Activated gamma-delta T cell (primary cell): Measurements from ENCODE around the gene TIGD1.
A peak's percentile ranks its signal among the peaks of the same experiment; 100 is the strongest.

Source experiments
- DNase-seq: peaks from one replicate; lab custom pipeline; 2025; lab: John Stamatoyannopoulos, UW
- total RNA-seq, 2 donors: gene quantifications; one replicate each; lab custom pipeline; 2026; lab: John Stamatoyannopoulos, UW

TIGD1 gene
- total RNA-seq = 33.4 to 34.8 reads per million in 2 donors

DNA sequence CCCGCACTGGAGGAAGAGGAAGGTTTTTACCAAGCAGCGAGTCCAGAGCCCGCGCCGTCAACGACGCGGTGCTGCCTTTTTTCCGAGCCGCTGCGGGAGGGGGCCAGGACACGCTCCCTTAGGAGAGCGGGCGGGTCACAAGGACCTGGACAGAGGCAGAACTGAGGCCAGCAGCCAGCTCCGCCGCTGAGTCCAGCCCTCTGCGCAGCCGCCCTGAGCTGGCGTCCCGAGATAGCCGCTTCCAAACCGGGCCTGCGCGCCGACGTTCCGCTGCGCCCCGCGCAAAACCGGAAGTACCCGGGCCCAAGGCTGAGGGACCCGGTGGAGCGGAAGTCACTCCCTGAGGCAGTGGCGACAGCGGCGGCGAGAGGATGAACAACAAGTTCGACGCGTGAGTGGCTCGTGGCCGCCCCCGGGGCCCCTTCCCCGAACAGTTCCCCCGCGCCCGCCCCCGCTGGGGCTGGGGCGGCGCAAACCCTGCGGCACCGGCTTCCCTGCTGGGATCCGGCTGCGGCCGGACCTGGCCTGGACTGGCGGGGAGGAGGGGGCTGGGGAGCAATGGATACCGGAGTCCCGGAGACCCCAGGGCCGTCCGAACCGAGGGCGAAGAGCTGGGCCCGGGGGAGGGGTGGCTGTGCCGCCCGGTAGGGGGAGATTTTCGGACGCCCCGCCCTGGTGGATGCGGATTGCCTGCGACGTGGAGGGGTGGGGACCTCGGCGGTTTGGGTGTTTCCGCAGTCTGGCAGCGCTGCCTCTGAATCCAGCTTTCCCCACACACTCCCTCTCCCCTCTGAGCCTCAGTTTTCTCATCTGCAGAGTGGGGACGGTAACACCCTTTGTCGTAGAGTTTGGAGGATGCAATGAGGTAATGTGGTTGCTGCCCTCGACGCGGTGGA is at the start of gene TIGD1, which contains the start of gene EIF4E2:
TSS of gene TIGD1 (minus strand) at position 204 of the 896 bp plus-strand sequence. CDS start 675 bp downstream, outside the sequence.
TSS of gene EIF4E2 (plus strand) at position 336 of the 896 bp plus-strand sequence. CDS start at position 372, 36 bp downstream.
- peak; percentile 81 for DNase-seq

DNA sequence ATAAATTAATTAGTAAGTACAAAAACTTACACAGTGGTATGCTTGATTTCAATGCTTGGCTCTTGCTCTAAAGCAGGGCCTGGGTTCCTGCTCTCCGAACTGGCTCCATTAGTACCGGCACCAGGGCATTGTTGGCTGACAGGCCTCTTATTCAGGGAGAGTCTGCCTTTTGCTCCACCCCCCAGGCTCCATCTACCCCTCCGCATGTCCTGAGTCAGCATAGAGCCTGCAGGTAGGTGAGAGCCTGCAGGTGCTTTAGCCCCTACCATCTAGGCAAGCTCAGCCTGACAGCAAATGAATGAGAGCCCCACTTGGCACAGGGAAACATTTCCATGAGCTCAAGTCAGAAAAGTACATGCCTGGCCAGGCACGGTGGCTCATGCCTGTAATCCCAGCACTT is 47.9 kb upstream of the TIGD1 start:
- no peak for DNase-seq

DNA sequence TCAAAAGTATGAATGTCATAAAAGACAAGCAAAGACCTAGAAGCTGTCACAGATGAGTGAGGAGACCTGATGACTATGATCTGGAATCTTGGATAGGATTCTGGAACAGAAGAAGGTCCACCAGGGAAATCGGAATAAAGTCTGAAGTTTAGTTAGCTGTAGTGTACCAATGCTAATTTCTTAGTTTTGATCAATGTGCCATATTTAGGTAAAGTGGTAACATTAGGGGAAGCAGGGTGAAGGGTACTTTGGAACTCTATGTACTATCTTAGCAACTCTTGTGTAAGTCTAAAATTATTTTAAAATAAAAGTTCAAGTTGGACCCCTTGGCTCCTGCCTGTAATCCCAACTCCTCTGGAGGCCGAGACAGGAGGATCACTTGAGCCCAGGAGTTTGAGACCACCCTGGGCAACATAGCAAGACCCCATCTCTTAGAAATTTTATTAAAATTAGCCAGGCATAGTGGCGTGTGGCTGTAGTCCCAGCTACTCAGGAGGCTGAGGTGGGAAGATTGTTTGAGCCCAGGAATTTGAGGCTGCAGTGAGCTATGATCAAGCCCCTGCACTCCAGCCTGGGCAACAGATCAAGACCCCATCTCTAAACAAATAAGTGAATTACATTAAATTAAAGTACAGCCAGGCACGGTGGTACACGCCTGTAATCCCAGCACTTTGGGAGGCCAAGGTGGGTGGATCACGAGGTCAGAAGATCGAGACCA is 47.2 kb upstream of the TIGD1 start:
- DNase-seq = no peak

- DNase-seq = no peak
Measured at GRCh38 chr2:232593982-232594381, 43.6 kb upstream of the TIGD1 start.

DNA sequence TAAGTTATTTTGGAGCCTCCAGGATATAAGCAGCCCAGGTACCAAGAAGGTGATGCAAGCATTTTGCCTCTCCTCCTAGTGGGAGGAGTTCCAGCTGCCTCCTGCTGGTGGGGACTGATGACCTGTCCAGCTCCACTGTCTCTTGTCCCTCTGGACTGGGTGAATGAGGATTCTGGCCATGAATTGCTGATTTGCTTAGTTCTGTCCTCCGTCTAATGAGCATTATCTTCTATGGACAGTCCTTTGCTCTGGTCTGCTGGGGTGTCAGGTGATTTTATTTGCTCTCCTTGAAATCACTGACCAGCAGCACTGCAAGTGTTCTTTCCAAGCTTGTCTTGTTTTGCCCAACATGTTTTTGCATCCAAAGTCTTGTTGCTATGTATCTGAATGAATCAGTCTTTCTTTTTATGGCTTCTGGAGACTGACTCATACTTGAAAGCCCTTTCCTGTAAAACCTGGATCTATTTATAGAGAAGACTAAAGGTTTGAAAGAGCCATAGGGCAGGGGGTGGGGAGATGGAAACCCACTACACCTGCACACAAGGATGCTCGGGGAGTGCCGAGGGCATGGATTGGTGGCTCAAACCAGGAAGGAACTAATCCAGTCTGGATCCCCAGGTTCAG is 42.5 kb upstream of the TIGD1 start:
- DNase-seq = no peak

DNA sequence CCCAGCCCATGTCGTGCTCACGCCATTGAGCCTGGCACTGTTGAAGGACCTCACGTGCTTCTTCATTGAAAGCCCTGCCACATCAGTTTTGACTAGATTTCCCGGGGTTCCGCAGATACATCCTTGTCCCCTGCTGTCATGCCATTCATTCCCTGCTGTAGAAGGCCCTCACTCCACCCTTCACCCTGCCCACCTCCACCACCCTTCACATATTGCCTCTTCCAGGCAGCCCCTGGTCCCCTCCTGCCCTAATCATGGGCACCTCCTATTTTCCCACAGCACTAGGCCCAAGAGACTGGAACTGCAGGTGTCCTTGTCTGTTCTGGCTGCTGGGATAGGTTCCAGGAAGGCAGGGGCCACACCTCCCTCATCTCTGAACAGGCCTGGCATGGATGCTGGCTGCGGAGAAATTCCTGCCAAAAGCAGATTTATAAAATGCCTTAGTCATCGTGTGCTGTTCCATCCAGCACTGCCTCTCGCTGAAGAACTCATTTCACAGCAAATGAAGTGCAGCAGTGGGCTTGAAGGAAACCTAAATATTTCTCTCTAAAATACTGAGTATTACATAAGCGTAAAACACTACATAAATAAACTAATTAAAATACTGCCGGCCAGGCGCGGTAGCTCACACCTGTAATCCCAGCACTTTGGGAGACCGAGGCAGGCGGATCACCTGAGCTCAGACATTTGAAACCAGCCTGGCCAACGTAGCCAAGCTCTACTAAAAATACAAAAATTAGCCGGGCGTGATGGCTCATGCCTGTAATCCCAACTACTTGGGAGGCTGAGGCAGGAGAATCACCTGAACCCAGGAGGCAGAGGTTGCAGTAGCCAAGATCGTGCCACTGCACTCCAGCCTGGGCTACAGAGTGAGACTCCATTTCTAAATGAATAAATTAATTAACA is 38.6 kb upstream of the TIGD1 start:
- no peak for DNase-seq

GRCh38 chr2:232588031-232588430 is 37.7 kb upstream of the TIGD1 start:
- DNase-seq = no peak

- DNase-seq = no peak
Measured at GRCh38 chr2:232587512-232587911, 37.2 kb upstream of the TIGD1 start.

DNA sequence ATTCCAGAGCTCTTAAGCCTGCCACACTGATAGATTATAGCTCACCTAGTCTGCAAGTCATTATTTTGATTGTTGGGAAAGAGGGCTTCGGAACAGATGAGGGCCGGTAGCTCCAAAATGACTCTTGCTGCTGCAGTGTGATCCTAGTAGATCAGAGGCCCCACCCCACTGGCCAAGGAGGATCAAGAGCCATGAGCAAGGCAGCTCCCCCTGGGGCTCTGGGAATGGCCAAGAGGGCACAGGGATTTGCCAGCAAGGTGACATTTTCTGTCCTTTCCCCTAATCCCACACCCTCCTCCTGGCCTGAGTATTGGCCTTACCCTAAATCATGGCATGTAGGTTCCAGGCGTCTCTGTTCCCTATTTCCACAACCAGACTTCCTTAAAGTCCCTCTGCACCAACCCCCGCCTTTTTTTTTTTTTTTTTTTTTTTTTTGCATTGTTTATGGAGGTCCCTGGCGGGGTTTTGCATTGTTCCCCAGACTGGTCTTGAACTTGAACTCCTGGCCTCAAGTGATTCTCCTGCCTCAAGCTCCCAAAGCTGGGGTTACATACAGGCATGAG is 36.7 kb upstream of the TIGD1 start:
- DNase-seq = no peak

GRCh38 chr2:232584238-232584637 is 33.9 kb upstream of the TIGD1 start:
- no peak for DNase-seq

DNA sequence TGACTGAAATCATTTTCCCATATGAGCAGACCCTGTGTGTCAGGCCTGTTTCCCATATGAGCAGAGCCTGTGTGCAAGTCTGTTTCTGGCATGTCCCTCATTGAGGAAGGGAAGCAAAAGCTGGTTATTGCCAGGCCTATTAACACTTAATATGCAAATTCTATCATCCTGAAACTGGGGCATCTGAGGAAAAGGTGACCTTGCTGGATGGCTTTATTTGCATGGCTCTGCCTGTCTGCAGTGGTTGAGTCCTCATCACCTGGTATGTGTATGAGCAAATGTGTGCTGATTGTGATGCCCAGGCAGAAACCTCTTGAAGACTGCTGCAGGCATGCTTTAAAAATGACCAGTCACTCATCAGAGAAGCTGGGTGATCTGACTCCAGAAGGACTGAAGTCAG is 31.4 kb upstream of the TIGD1 start:
- DNase-seq = no peak

DNA sequence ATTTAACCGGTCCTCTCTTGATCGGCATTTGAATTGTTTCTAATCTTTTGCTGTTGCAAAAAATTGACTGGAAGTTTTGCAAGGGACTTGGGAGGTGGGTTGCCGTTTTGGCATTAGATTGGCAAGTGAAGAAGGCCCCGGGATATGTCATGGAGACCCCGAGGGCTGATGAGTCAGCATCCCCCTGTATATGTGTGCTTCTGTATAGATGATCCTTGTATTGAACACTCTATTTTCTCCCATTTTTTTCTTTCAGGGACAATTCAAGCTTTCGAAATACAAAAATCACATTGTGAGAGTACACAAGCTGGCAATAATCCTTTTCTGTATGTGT is 30.3 kb upstream of the TIGD1 start:
- DNase-seq = no peak

DNA sequence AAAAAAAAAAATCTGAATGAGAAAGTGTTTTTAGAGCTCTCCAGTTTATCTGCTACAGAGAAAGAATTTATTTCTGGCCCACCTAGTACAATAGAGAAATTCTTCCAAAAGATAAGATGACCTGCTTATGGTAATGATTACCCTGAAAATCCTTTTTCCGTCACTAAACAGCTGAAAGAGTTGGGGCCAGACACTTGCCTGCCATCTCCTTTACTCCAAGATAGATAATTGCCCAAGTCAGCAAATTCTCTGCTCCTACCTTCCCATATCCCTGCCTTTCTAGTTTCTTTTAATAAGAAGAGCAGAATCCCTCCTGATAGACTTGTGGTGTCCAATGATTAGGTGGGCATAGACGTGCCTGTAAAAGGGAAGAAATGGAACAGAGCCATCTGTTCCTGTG is 28.3 kb upstream of the TIGD1 start:
- no peak for DNase-seq

- DNase-seq = no peak
Measured at GRCh38 chr2:232577841-232578240, 27.5 kb upstream of the TIGD1 start.

DNA sequence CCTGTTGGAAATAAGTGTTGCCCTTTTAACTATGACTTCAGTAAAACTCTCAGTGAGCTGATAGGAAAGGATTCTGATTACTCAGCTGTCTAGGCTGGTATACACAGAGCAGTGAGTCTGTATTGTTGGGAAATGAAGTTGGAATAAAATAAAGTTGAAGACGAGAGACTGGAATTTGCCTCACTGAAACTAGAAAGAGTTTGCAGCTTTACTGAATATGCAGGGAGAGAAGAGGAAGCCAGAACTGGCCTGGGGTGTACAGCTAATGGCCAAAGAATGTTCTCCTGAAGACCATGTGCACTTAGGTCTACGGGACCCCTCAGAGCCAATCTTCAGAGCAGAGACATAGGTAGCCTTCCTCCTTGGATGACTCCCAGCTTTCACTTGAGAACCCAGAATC is 26.6 kb upstream of the TIGD1 start:
- no peak for DNase-seq

- no peak for DNase-seq
Measured at GRCh38 chr2:232575404-232575746, 25.0 kb upstream of the TIGD1 start.

- DNase-seq = no peak
Measured at GRCh38 chr2:232574674-232575403, 24.5 kb upstream of the TIGD1 start.

DNA sequence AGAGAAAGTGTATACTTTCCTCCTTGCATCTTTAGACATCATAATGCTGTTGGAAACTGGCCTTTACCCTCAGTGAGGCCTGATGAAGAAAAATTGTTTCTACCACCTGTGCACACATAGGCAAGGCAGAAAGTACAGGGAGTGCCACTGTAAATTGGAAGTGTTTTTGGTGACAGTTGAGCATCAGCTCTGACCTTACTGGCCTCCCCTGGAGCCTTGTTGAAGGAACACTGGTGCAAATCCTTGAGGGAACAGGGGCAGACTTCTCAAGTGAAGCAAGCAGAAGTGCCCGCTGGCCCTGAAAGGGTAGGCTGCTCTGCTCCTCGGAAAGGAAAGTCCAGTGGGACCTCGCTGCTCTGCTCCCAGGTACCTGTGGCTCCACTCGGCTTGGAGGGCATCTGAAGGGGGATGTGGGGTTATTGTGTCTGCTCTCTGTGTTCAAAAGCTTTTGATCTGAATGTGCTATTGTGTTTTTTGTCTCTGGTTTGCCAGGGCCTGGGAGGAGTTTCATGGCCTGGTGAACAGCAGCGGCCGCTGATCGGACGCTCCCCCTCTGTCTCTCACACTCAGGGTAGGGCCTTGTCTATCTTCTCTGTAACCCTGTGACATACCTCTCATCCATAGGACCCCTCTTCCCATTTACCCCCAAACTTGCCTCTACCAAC is 23.5 kb upstream of the TIGD1 start:
- DNase-seq = no peak

GRCh38 chr2:232573042-232573441 is 22.7 kb upstream of the TIGD1 start:
- no peak for DNase-seq

GRCh38 chr2:232571026-232571474 is 20.7 kb upstream of the TIGD1 start:
- DNase-seq = no peak
